H9 (cell line): ENCODE results near the gene RIBC2. TPM values are rescaled to one million over a fixed set of nuclear protein-coding genes. Genes with fewer than 3 reads are reported as not detected.

Experiments used
- DNase-seq: peaks from one replicate; pipeline ENCODE4 v3.0.0-alpha.2; 2017
- H2AFZ ChIP-seq: one replicate; pipeline ENCODE4 v1.6.1; 2013; ENCODE audit warnings: mild to moderate bottlenecking, low read length, control low read depth, moderate library complexity
- H2AK5ac ChIP-seq: 2 replicates; pipeline ENCODE4 v1.6.1; 2013; ENCODE audit warnings: low read length, control low read depth, mixed read lengths; ENCODE audit not compliant: insufficient read length
- H2BK120ac ChIP-seq: one replicate; pipeline ENCODE4 v1.6.1; 2013; ENCODE audit warnings: low read depth, mild to moderate bottlenecking, low read length, control low read depth, inconsistent platforms; ENCODE audit not compliant: poor library complexity, severe bottlenecking
- H2BK12ac ChIP-seq: 2 replicates; pipeline ENCODE4 v1.6.1; 2013; ENCODE audit warnings: low read length, control low read depth, mixed read lengths, low read depth; ENCODE audit not compliant: insufficient read length
- H2BK15ac ChIP-seq: 2 replicates; pipeline ENCODE4 v1.6.1; 2013; ENCODE audit warnings: low read depth, low read length, control low read depth
- H2BK20ac ChIP-seq: one replicate; pipeline ENCODE4 v1.6.1; 2013; ENCODE audit warnings: low read depth, mild to moderate bottlenecking, low read length, control low read depth, inconsistent platforms; ENCODE audit not compliant: poor library complexity, severe bottlenecking
- H2BK5ac ChIP-seq: 2 replicates; pipeline ENCODE4 v1.6.1; 2013; ENCODE audit warnings: low read length, control low read depth, mixed read lengths; ENCODE audit not compliant: insufficient read length
- H3K14ac ChIP-seq: 2 replicates; pipeline ENCODE4 v1.6.1; 2013; ENCODE audit warnings: low read length, control low read depth; ENCODE audit not compliant: insufficient read depth
- H3K18ac ChIP-seq: 2 replicates; pipeline ENCODE4 v1.6.1; 2013; ENCODE audit warnings: low read depth, mild to moderate bottlenecking, mixed read lengths, low read length, control low read depth; ENCODE audit not compliant: insufficient read length
- H3K23ac ChIP-seq: 2 replicates; pipeline ENCODE4 v1.6.1; 2013; ENCODE audit warnings: low read length, control low read depth, mixed read lengths, low read depth; ENCODE audit not compliant: insufficient read length
- H3K23me2 ChIP-seq: 2 replicates; pipeline ENCODE4 v1.6.1; 2013; ENCODE audit warnings: low read depth, mild to moderate bottlenecking, mixed read lengths, low read length, control low read depth; ENCODE audit not compliant: insufficient read length, poor library complexity, severe bottlenecking
- H3K27ac ChIP-seq: 2 replicates; pipeline ENCODE4 v1.5.1; 2013; ENCODE audit warnings: low read length, control low read depth, mixed read lengths, low read depth; ENCODE audit not compliant: insufficient read length
- H3K27me3 ChIP-seq: 2 replicates; pipeline ENCODE4 v1.6.1; 2013; ENCODE audit warnings: low read length, control low read depth, inconsistent platforms; ENCODE audit not compliant: insufficient read depth
- H3K4ac ChIP-seq: 2 replicates; pipeline ENCODE4 v1.6.1; 2013; ENCODE audit warnings: low read depth, mild to moderate bottlenecking, control low read depth, inconsistent platforms, low read length, moderate library complexity
- H3K4me1 ChIP-seq: 2 replicates; pipeline ENCODE4 v1.6.1; 2013; ENCODE audit warnings: low read length, control low read depth, inconsistent platforms; ENCODE audit not compliant: insufficient read depth
- H3K4me2 ChIP-seq: 2 replicates; pipeline ENCODE4 v1.6.1; 2013; ENCODE audit warnings: low read length, control low read depth, mixed read lengths; ENCODE audit not compliant: insufficient read length, insufficient read depth
- H3K56ac ChIP-seq: 2 replicates; pipeline ENCODE4 v1.6.1; 2013; ENCODE audit warnings: low read depth, mild to moderate bottlenecking, mixed read lengths, low read length, control low read depth; ENCODE audit not compliant: insufficient read length
- H3K79me1 ChIP-seq: 2 replicates; pipeline ENCODE4 v1.6.1; 2013; ENCODE audit warnings: low read depth, mild to moderate bottlenecking, moderate library complexity, low read length, control low read depth, inconsistent platforms; ENCODE audit not compliant: insufficient read depth, poor library complexity, severe bottlenecking
- H3K79me2 ChIP-seq: 2 replicates; pipeline ENCODE4 v1.6.1; 2013; ENCODE audit warnings: low read length, control low read depth, inconsistent platforms; ENCODE audit not compliant: insufficient read depth
- H3K9ac ChIP-seq: 2 replicates; pipeline ENCODE4 v1.6.1; 2013; ENCODE audit warnings: low read length, control low read depth, mixed read lengths; ENCODE audit not compliant: insufficient read length; ENCODE audit errors: extremely low read depth
- H3K9me3 ChIP-seq: one replicate; pipeline ENCODE4 v1.6.1; 2013; ENCODE audit warnings: low read depth, low read length, inconsistent platforms; ENCODE audit not compliant: control insufficient read depth
- H3T11ph ChIP-seq: one replicate; pipeline ENCODE4 v1.6.1; 2013; ENCODE audit warnings: mild to moderate bottlenecking, low read length, control low read depth, inconsistent platforms
- H4K20me1 ChIP-seq: one replicate; pipeline ENCODE4 v1.6.1; 2013; ENCODE audit not compliant: control insufficient read depth, insufficient read length, insufficient read depth
- H4K5ac ChIP-seq: 2 replicates; pipeline ENCODE4 v1.6.1; 2013; ENCODE audit warnings: low read depth, mild to moderate bottlenecking, mixed read lengths, low read length, control low read depth; ENCODE audit not compliant: insufficient read length
- H4K8ac ChIP-seq: replicated peaks from 2 replicates; pipeline ENCODE4 v1.6.1; 2013; ENCODE audit warnings: low read length, control low read depth, mixed read lengths, low read depth; ENCODE audit not compliant: insufficient read length
- H4K91ac ChIP-seq: 2 replicates; pipeline ENCODE4 v1.6.1; 2013; ENCODE audit warnings: low read depth, mild to moderate bottlenecking, moderate library complexity, mixed read lengths, low read length, control low read depth; ENCODE audit not compliant: insufficient read length
- H3K27ac Mint-ChIP-seq, 3 experiments: 2 replicates in 2 of 3; 3 replicates in 1 of 3; pipeline ENCODE4 v1.8.0; 2020 to 2021; ENCODE audit warnings: mixed read lengths in 3 of 3, mild to moderate bottlenecking in 1 of 3, moderate library complexity in 1 of 3
- H3K27me3 Mint-ChIP-seq: 2 replicates; pipeline ENCODE4 v1.8.0; 2021; ENCODE audit warnings: low read depth, mild to moderate bottlenecking, moderate library complexity, mixed read lengths
- H3K36me3 Mint-ChIP-seq, 3 experiments: 2 replicates in 2 of 3; 3 replicates in 1 of 3; pipeline ENCODE4 v1.8.0; 2020 to 2021; ENCODE audit warnings: low read depth in 3 of 3, mixed read lengths in 3 of 3; ENCODE audit not compliant: insufficient read depth in 1 of 3
- H3K4me1 Mint-ChIP-seq, 2 experiments: 2 replicates each; pipeline ENCODE4 v1.8.0; 2020; ENCODE audit warnings: mixed read lengths in 2 of 2
- H3K4me3 Mint-ChIP-seq, 2 experiments: 2 replicates in 1 of 2; 3 replicates in 1 of 2; pipeline ENCODE4 v1.8.0; 2020 to 2021; ENCODE audit warnings: mild to moderate bottlenecking in 2 of 2, mixed read lengths in 2 of 2, moderate library complexity in 1 of 2
- H3K9me3 Mint-ChIP-seq, 2 experiments: 2 replicates in 1 of 2; 3 replicates in 1 of 2; pipeline ENCODE4 v1.8.0; 2020; ENCODE audit warnings: mild to moderate bottlenecking in 2 of 2, mixed read lengths in 2 of 2, moderate library complexity in 1 of 2
- WGBS: extraction: QIAGEN DNeasy Blood & Tissue Kit; methylation state at CpG from one replicate; pipeline ENCODE4 v1.1.7; 2013; ENCODE audit warnings: missing lambda C conversion rate, low lambda C conversion rate, mixed read lengths; ENCODE audit not compliant: insufficient read length; ENCODE audit errors: extremely low coverage; 5-methylcytosine and 5-hydroxymethylcytosine counted together
- total RNA-seq: library from RNA; stranded (reverse); gene quantifications from 2 replicates; pipeline ENCODE4 v1.2.1, GENCODE V29; 2021
- TF ChIP-seq, protein P1 (sequence below): fragments of 200-600 bp; sonication (generic); conservative IDR thresholded peaks from 3 replicates; pipeline ENCODE4 v1.8.0; 2021; ENCODE audit warnings: antibody characterized with exemption, mild to moderate bottlenecking

Gene RIBC2
- total RNA-seq, 1 experiment from 2014 or later = 4.1 TPM

DNA sequence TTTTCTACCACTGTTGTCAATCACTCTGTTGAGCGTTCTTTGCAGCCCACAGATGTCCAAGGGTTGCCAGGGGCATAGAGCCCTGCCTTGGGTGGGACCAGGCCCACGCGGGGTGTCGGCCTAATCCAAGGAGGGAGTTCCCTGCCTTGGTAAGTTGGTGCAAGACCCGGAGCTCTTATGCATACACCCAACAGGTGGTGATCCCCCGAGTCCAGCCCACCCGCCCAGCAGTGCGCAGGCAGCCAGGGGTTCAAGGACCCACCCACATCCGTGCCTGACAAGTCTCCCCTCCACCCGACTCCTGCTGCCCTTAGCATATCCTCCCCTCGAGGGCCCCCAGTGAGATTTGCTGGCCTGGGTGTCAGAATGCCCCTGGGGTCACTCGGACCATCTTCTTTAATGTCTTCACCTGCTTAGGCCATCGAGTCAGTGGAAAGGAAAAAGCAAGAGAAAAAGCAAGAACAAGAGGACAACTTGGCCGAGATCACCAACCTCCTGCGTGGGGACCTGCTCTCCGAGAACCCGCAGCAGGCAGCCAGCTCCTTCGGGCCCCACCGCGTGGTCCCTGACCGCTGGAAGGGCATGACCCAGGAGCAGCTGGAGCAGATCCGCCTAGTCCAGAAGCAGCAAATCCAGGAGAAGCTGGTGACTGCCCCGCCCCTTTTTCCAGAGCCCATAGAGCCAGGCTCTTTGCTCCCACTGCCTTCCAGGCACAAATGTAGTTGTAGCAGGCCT lies 12.2 kb downstream of the RIBC2 start:
- H2BK20ac ChIP-seq = no peak overlapping the region
- no peak overlapping the region for H2BK120ac ChIP-seq

More for the DNA sequence above, 12.2 kb downstream of the RIBC2 start:
- peaks cover 0 to 8% (median 6%) of the 10 kb centered on the region in 3 experiments; a peak in 4 of 7 replicates for H3K36me3 Mint-ChIP-seq
- Histone ChIP-seq H3K14ac (no peak overlapping the region), H3K9me3 (no peaks in the 10 kb centered on the region), H3K79me1 (no peaks in the 10 kb centered on the region), H4K20me1 (no peaks in the 10 kb centered on the region), H4K91ac (no peak overlapping the region), H3K4ac (no peak overlapping the region), H3T11ph (no peak overlapping the region), H3K27me3 (no peaks in the 10 kb centered on the region), H3K23ac (no peak overlapping the region), H2AFZ (no peak overlapping the region), H2BK12ac (no peak overlapping the region), H2BK15ac (no peak overlapping the region), H3K9ac (no peak overlapping the region), H2AK5ac (no peak overlapping the region), H4K5ac (no peak overlapping the region), H3K18ac (no peak overlapping the region), H3K79me2 (no peaks in the 10 kb centered on the region), H3K23me2 (no peaks in the 10 kb centered on the region), H2BK5ac (no peak overlapping the region), H3K56ac (no peak overlapping the region), H3K27ac (no peak overlapping the region), H3K4me2 (no peak overlapping the region), H3K4me1 (no peaks in the 10 kb centered on the region), H4K8ac (no peak overlapping the region)
- peaks cover 17% of the 10 kb centered on the region for H3K27me3 Mint-ChIP-seq
- H3K27ac Mint-ChIP-seq = no peak overlapping the region
- peaks cover 0 to 6% of the 10 kb centered on the region in 2 experiments; a peak in 2 of 5 replicates for H3K9me3 Mint-ChIP-seq
- TF ChIP-seq, protein P1, sequence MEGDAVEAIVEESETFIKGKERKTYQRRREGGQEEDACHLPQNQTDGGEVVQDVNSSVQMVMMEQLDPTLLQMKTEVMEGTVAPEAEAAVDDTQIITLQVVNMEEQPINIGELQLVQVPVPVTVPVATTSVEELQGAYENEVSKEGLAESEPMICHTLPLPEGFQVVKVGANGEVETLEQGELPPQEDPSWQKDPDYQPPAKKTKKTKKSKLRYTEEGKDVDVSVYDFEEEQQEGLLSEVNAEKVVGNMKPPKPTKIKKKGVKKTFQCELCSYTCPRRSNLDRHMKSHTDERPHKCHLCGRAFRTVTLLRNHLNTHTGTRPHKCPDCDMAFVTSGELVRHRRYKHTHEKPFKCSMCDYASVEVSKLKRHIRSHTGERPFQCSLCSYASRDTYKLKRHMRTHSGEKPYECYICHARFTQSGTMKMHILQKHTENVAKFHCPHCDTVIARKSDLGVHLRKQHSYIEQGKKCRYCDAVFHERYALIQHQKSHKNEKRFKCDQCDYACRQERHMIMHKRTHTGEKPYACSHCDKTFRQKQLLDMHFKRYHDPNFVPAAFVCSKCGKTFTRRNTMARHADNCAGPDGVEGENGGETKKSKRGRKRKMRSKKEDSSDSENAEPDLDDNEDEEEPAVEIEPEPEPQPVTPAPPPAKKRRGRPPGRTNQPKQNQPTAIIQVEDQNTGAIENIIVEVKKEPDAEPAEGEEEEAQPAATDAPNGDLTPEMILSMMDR = no peak
- no peak overlapping the region for H3K4me3 Mint-ChIP-seq
- no peak for DNase-seq
- peaks cover 3 to 9% of the 10 kb centered on the region in 2 experiments; a peak in 3 of 4 replicates for H3K4me1 Mint-ChIP-seq
- no CpG with 5 or more reads among the region's 23 CpGs for WGBS
